Measurements from ENCODE around the gene C16orf74.

C16orf74 gene

GRCh38 chr16:85753559-85753958 is 2.7 kb upstream of the C16orf74 start:
- TF ChIP-seq JUND (IDR thresholded peaks at IDR 0.05; ENCODE audit: low read depth) = no peak
- peak; percentile 64 to 98 for DNase-seq (ENCODE audit: low read depth in 1 of 2, low spot score in 1 of 2)
- in situ Hi-C loops (cut with HindIII; ENCODE audit: low pct_unique_long_range_greater_than_20kb, low sequenced_read_pairs) = no loop called here

GRCh38 chr16:85752511-85753420 is 1.9 kb upstream of the C16orf74 start:
- TF ChIP-seq JUND (IDR thresholded peaks at IDR 0.05; ENCODE audit: low read depth) = no peak
- in situ Hi-C loops (cut with HindIII; ENCODE audit: low pct_unique_long_range_greater_than_20kb, low sequenced_read_pairs) = no loop called here
- peak; percentile 92 to 99 for DNase-seq (ENCODE audit: low read depth in 1 of 2, low spot score in 1 of 2)

GRCh38 chr16:85751698-85752501 is 1.0 kb upstream of the C16orf74 start:
- DNase-seq (ENCODE audit: low read depth in 1 of 2, low spot score in 1 of 2) = peak in 1 of 2 experiments; percentile 54
- TF ChIP-seq JUND (IDR thresholded peaks at IDR 0.05; ENCODE audit: low read depth) = no peak
- in situ Hi-C loops (cut with HindIII; ENCODE audit: low pct_unique_long_range_greater_than_20kb, low sequenced_read_pairs) = no loop called here

- peak; percentile 84 to 88 for DNase-seq (ENCODE audit: low read depth in 1 of 2, low spot score in 1 of 2)
- in situ Hi-C loops (cut with HindIII; ENCODE audit: low pct_unique_long_range_greater_than_20kb, low sequenced_read_pairs) = no loop called here
- no peak for TF ChIP-seq JUND (IDR thresholded peaks at IDR 0.05; ENCODE audit: low read depth)
These were observed 610 bp downstream of the C16orf74 start for GRCh38 chr16:85750146-85750826.

GRCh38 chr16:85749771-85750145 is 1.1 kb downstream of the C16orf74 start:
- no peak for TF ChIP-seq JUND (IDR thresholded peaks at IDR 0.05; ENCODE audit: low read depth)
- in situ Hi-C loops (cut with HindIII; ENCODE audit: low pct_unique_long_range_greater_than_20kb, low sequenced_read_pairs) = no loop called here
- DNase-seq (ENCODE audit: low read depth in 1 of 2, low spot score in 1 of 2) = no peak

GRCh38 chr16:85746460-85747215 is 4.3 kb downstream of the C16orf74 start:
- peak in 1 of 2 experiments; percentile 87 for DNase-seq (ENCODE audit: low read depth in 1 of 2, low spot score in 1 of 2)
- TF ChIP-seq JUND (IDR thresholded peaks at IDR 0.05; ENCODE audit: low read depth) = no peak
- in situ Hi-C loops (cut with HindIII; ENCODE audit: low pct_unique_long_range_greater_than_20kb, low sequenced_read_pairs) = no loop called here

- DNase-seq (ENCODE audit: low read depth in 1 of 2, low spot score in 1 of 2) = peak in 1 of 2 experiments; percentile 73
- no peak for TF ChIP-seq JUND (IDR thresholded peaks at IDR 0.05; ENCODE audit: low read depth)
- in situ Hi-C loops (cut with HindIII; ENCODE audit: low pct_unique_long_range_greater_than_20kb, low sequenced_read_pairs) = no loop called here
These were observed 11.8 kb downstream of the C16orf74 start for GRCh38 chr16:85738923-85739715.

- no peak for TF ChIP-seq JUND (IDR thresholded peaks at IDR 0.05; ENCODE audit: low read depth)
- in situ Hi-C loops (cut with HindIII; ENCODE audit: low pct_unique_long_range_greater_than_20kb, low sequenced_read_pairs) = no loop called here
- no peak for DNase-seq (ENCODE audit: low read depth in 1 of 2, low spot score in 1 of 2)
These were observed 14.0 kb downstream of the C16orf74 start for GRCh38 chr16:85736921-85737320.

- in situ Hi-C loops (cut with HindIII; ENCODE audit: low pct_unique_long_range_greater_than_20kb, low sequenced_read_pairs) = no loop called here
- DNase-seq (ENCODE audit: low read depth in 1 of 2, low spot score in 1 of 2) = no peak
- TF ChIP-seq JUND (IDR thresholded peaks at IDR 0.05; ENCODE audit: low read depth) = no peak
These were observed 14.9 kb downstream of the C16orf74 start for GRCh38 chr16:85735946-85736345.

- TF ChIP-seq JUND (IDR thresholded peaks at IDR 0.05; ENCODE audit: low read depth) = no peak
- in situ Hi-C loops (cut with HindIII; ENCODE audit: low pct_unique_long_range_greater_than_20kb, low sequenced_read_pairs) = no loop called here
- DNase-seq (ENCODE audit: low read depth in 1 of 2, low spot score in 1 of 2) = no peak
These were observed 15.7 kb downstream of the C16orf74 start for GRCh38 chr16:85735225-85735635.

- in situ Hi-C loops (cut with HindIII; ENCODE audit: low pct_unique_long_range_greater_than_20kb, low sequenced_read_pairs) = no loop called here
- no peak for TF ChIP-seq JUND (IDR thresholded peaks at IDR 0.05; ENCODE audit: low read depth)
- DNase-seq (ENCODE audit: low read depth in 1 of 2, low spot score in 1 of 2) = no peak
These were observed 16.4 kb downstream of the C16orf74 start for GRCh38 chr16:85734311-85735017.
